Measurements from ENCODE around the gene GALNT15.

Gene GALNT15

GRCh38 chr3:16231983-16232382 is 57.5 kb downstream of the GALNT15 start:
- TF ChIP-seq, protein P1, sequence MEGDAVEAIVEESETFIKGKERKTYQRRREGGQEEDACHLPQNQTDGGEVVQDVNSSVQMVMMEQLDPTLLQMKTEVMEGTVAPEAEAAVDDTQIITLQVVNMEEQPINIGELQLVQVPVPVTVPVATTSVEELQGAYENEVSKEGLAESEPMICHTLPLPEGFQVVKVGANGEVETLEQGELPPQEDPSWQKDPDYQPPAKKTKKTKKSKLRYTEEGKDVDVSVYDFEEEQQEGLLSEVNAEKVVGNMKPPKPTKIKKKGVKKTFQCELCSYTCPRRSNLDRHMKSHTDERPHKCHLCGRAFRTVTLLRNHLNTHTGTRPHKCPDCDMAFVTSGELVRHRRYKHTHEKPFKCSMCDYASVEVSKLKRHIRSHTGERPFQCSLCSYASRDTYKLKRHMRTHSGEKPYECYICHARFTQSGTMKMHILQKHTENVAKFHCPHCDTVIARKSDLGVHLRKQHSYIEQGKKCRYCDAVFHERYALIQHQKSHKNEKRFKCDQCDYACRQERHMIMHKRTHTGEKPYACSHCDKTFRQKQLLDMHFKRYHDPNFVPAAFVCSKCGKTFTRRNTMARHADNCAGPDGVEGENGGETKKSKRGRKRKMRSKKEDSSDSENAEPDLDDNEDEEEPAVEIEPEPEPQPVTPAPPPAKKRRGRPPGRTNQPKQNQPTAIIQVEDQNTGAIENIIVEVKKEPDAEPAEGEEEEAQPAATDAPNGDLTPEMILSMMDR (IDR thresholded peaks at IDR 0.05): no peak
- Mint-ChIP-seq H3K4me1 (peaks cover 14% of the 10 kb centered on the region), H3K9me3 (peaks cover 4% of the 10 kb centered on the region), H3K4me3 (no peak overlapping the region), H3K27ac (peak overlapping the region; percentile 19), H3K27me3 (ENCODE audit: low read depth, poor library complexity) (no peaks in the 10 kb centered on the region), H3K36me3 (ENCODE audit: low read depth) (no peaks in the 10 kb centered on the region)
- no peak for DNase-seq

DNA sequence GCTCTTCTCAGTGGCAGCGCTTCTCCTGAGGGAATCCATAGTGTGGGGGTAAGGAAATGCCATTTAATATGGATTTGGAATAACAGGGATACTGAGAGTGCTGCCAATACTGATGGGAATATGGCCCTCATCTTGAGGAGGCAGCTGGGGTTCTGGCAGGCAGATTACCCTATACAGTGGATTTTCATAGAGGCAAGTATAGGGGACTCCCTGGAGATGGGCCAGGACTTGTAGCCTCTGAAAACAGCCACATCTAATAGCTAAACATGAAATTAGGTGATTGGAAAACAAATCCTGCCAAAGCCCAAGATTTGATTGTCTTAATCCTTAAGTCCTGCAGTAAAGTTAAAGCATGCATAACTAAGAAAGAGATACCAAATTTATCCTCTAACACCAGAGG is 59.3 kb downstream of the GALNT15 start:
- TF ChIP-seq, protein P1 (IDR thresholded peaks at IDR 0.05): no peak
- H3K27me3 Mint-ChIP-seq (ENCODE audit: low read depth, poor library complexity): no peaks in the 10 kb centered on the region
- H3K4me1 Mint-ChIP-seq: peaks cover 14% of the 10 kb centered on the region
- no peak overlapping the region for H3K4me3 Mint-ChIP-seq
- DNase-seq: no peak
- peaks cover 4% of the 10 kb centered on the region for H3K9me3 Mint-ChIP-seq
- H3K27ac Mint-ChIP-seq: no peak overlapping the region
- H3K36me3 Mint-ChIP-seq (ENCODE audit: low read depth): no peaks in the 10 kb centered on the region

GRCh38 chr3:16234281-16234680 is 59.8 kb downstream of the GALNT15 start:
- Mint-ChIP-seq H3K4me1 (peaks cover 16% of the 10 kb centered on the region), H3K9me3 (peaks cover 4% of the 10 kb centered on the region), H3K4me3 (no peak overlapping the region), H3K27ac (no peak overlapping the region), H3K27me3 (ENCODE audit: low read depth, poor library complexity) (no peaks in the 10 kb centered on the region), H3K36me3 (ENCODE audit: low read depth) (no peaks in the 10 kb centered on the region)
- TF ChIP-seq, protein P1 (IDR thresholded peaks at IDR 0.05): no peak
- no peak for DNase-seq

GRCh38 chr3:16236030-16236639 is 61.7 kb downstream of the GALNT15 start:
- H3K27me3 Mint-ChIP-seq (ENCODE audit: low read depth, poor library complexity): no peaks in the 10 kb centered on the region
- H3K27ac Mint-ChIP-seq: no peak overlapping the region
- peaks cover 4% of the 10 kb centered on the region for H3K9me3 Mint-ChIP-seq
- DNase-seq: no peak
- no peak overlapping the region for H3K4me3 Mint-ChIP-seq
- H3K36me3 Mint-ChIP-seq (ENCODE audit: low read depth): no peaks in the 10 kb centered on the region
- TF ChIP-seq, protein P1 (IDR thresholded peaks at IDR 0.05): no peak
- H3K4me1 Mint-ChIP-seq: peaks cover 11% of the 10 kb centered on the region

DNA sequence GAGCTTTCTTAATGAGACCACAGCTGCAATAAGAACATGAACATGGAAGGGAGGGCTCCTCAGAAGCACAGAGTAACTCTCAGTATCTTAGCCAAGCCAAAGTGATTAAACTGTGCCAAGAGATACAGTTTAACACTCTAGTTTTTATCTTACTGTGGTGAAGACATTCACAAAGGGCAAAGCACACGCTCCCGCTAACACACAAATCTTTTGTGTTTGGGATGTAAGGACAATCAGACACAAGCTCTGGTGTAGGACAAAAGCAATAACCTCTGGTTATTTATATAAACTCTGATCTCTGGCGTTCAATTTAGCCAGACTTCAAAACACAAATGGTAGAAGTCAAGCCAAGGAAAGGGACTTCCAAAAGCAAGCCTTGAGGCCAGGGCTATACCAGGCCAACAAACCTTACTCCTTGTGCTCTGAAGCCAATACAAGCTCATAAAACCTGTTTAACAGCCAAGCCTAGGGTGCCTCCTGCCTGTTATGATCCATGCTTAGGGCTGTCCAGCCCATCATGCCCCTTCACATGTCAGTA is 62.4 kb downstream of the GALNT15 start:
- no peak overlapping the region for H3K27ac Mint-ChIP-seq
- peaks cover 4% of the 10 kb centered on the region for H3K9me3 Mint-ChIP-seq

More for the DNA sequence above, 62.4 kb downstream of the GALNT15 start:
- TF ChIP-seq, protein P1 (IDR thresholded peaks at IDR 0.05): no peak
- Mint-ChIP-seq H3K4me1 (peaks cover 11% of the 10 kb centered on the region), H3K4me3 (no peak overlapping the region), H3K36me3 (ENCODE audit: low read depth) (no peaks in the 10 kb centered on the region), H3K27me3 (ENCODE audit: low read depth, poor library complexity) (no peaks in the 10 kb centered on the region)
- DNase-seq: no peak
